ENCODE measurements around the gene AFF4. TPM values are rescaled to one million over a fixed set of nuclear protein-coding genes. Genes with fewer than 3 reads are reported as not detected.

The AFF4 gene
- total and polyA plus RNA-seq, 9 of the 15 experiments (the other 6 are each of a cell fraction or from before 2014, with no cell fraction given), result 1.7 to 25.8 (median 17.9) TPM

DNA sequence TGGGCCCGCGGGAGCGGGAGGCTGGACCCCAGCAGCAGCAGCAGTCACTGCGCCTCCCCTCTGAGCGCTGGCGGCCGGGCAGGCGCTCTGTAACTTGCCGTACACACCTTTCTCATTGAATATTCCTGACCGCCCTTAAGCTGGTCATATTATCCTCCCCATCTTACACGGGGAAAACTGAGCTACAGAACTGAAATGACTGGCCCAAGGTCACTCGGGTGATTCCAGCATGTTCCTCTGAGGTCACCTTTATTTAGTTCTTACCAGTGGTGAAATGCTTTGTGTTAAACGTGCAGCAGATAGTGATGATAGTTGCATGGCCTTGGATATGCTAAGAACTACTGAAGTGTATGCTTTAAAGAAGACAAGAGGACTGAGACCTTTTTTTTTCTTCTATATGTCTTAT is 96.4 kb downstream of the AFF4 start (continued):
- TF ChIP-seq, protein P1, sequence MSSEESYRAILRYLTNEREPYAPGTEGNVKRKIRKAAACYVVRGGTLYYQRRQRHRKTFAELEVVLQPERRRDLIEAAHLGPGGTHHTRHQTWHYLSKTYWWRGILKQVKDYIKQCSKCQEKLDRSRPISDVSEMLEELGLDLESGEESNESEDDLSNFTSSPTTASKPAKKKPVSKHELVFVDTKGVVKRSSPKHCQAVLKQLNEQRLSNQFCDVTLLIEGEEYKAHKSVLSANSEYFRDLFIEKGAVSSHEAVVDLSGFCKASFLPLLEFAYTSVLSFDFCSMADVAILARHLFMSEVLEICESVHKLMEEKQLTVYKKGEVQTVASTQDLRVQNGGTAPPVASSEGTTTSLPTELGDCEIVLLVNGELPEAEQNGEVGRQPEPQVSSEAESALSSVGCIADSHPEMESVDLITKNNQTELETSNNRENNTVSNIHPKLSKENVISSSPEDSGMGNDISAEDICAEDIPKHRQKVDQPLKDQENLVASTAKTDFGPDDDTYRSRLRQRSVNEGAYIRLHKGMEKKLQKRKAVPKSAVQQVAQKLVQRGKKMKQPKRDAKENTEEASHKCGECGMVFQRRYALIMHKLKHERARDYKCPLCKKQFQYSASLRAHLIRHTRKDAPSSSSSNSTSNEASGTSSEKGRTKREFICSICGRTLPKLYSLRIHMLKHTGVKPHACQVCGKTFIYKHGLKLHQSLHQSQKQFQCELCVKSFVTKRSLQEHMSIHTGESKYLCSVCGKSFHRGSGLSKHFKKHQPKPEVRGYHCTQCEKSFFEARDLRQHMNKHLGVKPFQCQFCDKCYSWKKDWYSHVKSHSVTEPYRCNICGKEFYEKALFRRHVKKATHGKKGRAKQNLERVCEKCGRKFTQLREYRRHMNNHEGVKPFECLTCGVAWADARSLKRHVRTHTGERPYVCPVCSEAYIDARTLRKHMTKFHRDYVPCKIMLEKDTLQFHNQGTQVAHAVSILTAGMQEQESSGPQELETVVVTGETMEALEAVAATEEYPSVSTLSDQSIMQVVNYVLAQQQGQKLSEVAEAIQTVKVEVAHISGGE (CRISPR knock-in tag; IDR thresholded peaks at IDR 0.05), result no peak
- peak; percentile 9; the same call in 1 of the 2 replicates for TF ChIP-seq ESRRA (IDR thresholded peaks at IDR 0.05; ENCODE audit: borderline replicate concordance, low read depth)
- TF ChIP-seq FIP1L1 (IDR thresholded peaks at IDR 0.05; ENCODE audit: low read depth, low read length, poor library complexity, severe bottlenecking), result peak; percentile 28
- 0 out of 2 replicates have a peak, but pooled peaks have one; percentile 69 for TF ChIP-seq ATF6 (CRISPR knock-in tag; IDR thresholded peaks at IDR 0.05)
- no peak for TF ChIP-seq CBFA2T3 (IDR thresholded peaks at IDR 0.05)
- 0 out of 2 replicates have a peak, but pooled peaks have one; percentile 29 for TF ChIP-seq ZNF584 (CRISPR knock-in tag; IDR thresholded peaks at IDR 0.05; ENCODE audit: low read depth)
- TF ChIP-seq GATA2 (CRISPR knock-in tag; IDR thresholded peaks at IDR 0.05), result 0 out of 2 replicates have a peak, but pooled peaks have one; percentile 23

Data from K562 (cell line).